Endodermal cell (in vitro differentiated cells): Measurements from ENCODE around the gene AKAP14. TPM values are rescaled to one million over a fixed set of nuclear protein-coding genes. Genes with fewer than 3 reads are reported as not detected.

Source experiments
- DNase-seq: peaks from one replicate; pipeline ENCODE4 v3.0.0-alpha.2; 2017
- H3K27ac ChIP-seq: 2 replicates; pipeline ENCODE4 v1.5.1; 2013; ENCODE audit warnings: mild to moderate bottlenecking, low read depth, low read length, moderate library complexity
- H3K27me3 ChIP-seq: 2 replicates; pipeline ENCODE4 v1.6.1; 2013; ENCODE audit warnings: mild to moderate bottlenecking, low read length, moderate library complexity; ENCODE audit not compliant: insufficient read depth, control insufficient read depth, poor library complexity, severe bottlenecking
- H3K36me3 ChIP-seq: 2 replicates; pipeline ENCODE4 v1.7.0; 2013; ENCODE audit warnings: mild to moderate bottlenecking, low read length, moderate library complexity; ENCODE audit not compliant: control insufficient read depth, insufficient read depth
- H3K4me1 ChIP-seq: one replicate; pipeline ENCODE4 v1.7.0; 2013; ENCODE audit warnings: low read length; ENCODE audit not compliant: control insufficient read depth, insufficient read depth
- H3K4me3 ChIP-seq: 2 replicates; pipeline ENCODE4 v1.5.1; 2013; ENCODE audit warnings: mild to moderate bottlenecking, low read length, moderate library complexity
- H3K9ac ChIP-seq: 2 replicates; pipeline ENCODE4 v1.6.1; 2013; ENCODE audit warnings: mild to moderate bottlenecking, low read length, moderate library complexity; ENCODE audit not compliant: poor library complexity, severe bottlenecking; ENCODE audit errors: extremely low read depth
- H3K9me3 ChIP-seq: 2 replicates; pipeline ENCODE4 v1.6.1; 2013; ENCODE audit warnings: mild to moderate bottlenecking, low read length, moderate library complexity; ENCODE audit not compliant: control insufficient read depth
- H3K27ac Mint-ChIP-seq: 2 replicates; pipeline ENCODE4 v1.8.0; 2020; ENCODE audit warnings: mixed read lengths
- H3K27me3 Mint-ChIP-seq: 2 replicates; pipeline ENCODE4 v1.8.0; 2021; ENCODE audit warnings: mild to moderate bottlenecking, mixed read lengths; ENCODE audit not compliant: insufficient read depth
- H3K36me3 Mint-ChIP-seq: 2 replicates; pipeline ENCODE4 v1.8.0; 2020; ENCODE audit warnings: low read depth, mixed read lengths
- H3K4me1 Mint-ChIP-seq: 2 replicates; pipeline ENCODE4 v1.8.0; 2020; ENCODE audit warnings: mixed read lengths
- H3K4me3 Mint-ChIP-seq: 2 replicates; pipeline ENCODE4 v1.8.0; 2020; ENCODE audit warnings: mild to moderate bottlenecking, moderate library complexity, mixed read lengths
- H3K9me3 Mint-ChIP-seq: 2 replicates; pipeline ENCODE4 v1.8.0; 2020; ENCODE audit warnings: mild to moderate bottlenecking, mixed read lengths
- CTCF ChIP-seq: fragments of 200-600 bp; sonication (generic); conservative IDR thresholded peaks from 2 replicates; pipeline ENCODE4 v1.5.0; 2021; ENCODE audit warnings: antibody characterized with exemption, mild to moderate bottlenecking
- WGBS, 2 experiments: methylation state at CpG; one replicate each; pipeline versions ENCODE4 v1.1.5 to v1.1.7; 2013; ENCODE audit warnings: missing lambda C conversion rate in 2 of 2, mixed read lengths in 1 of 2; ENCODE audit not compliant: insufficient coverage in 1 of 2, insufficient read length in 1 of 2; 5-methylcytosine and 5-hydroxymethylcytosine counted together
- long read RNA-seq, 4 experiments: library from polyadenylated mRNA in 2 of 4; library from RNA in 1 of 4; library from capped mRNA in 1 of 4; stranded (forward) in 3 of 4; unstranded in 1 of 4; transcript quantifications; one replicate each; pipeline ENCODE4 v2.0.0, GENCODE V29; 2020 to 2021; ENCODE audit warnings: inconsistent platforms in 1 of 4
- polyA plus RNA-seq, 2 experiments: library from polyadenylated mRNA; stranded (reverse); fragments of 50-300 nt; gene quantifications; one replicate each; pipeline ENCODE4 v1.2.3, GENCODE V29; 2013
- total RNA-seq, 2 donors: library from RNA; stranded (reverse); fragmentation: NEBNext Ultra II Directional in 1 of 2; extraction: Animal tissue kit (Norgen Biotek cat#: 25700) in 1 of 2; gene quantifications; 2 replicates in 1 of 2; 3 replicates in 1 of 2; pipeline ENCODE4 v1.2.1, GENCODE V29; 2021

AKAP14 gene
- total RNA-seq, result under 1 TPM in 1 of 2 donors, not detected in 1; 0.79 TPM
- 0.71 TPM for polyA plus RNA-seq (2013, experiment 1 of 2)
- not detected for polyA plus RNA-seq (2013, experiment 2 of 2)
- long read RNA-seq, experiment 1, result 0 reads
- long read RNA-seq, experiment 2, result 0 reads
- long read RNA-seq, experiment 3, result 0 reads
- long read RNA-seq, experiment 4, result 0 reads

- Histone ChIP-seq H3K27ac (no peak within 1 kb of the TSS), H3K9ac (no peak within 1 kb of the TSS), H3K4me1 (no peaks in the 10 kb centered on the region), H3K36me3 (no peaks in the 10 kb centered on the region), H3K4me3 (no peak within 1 kb of the TSS), H3K27me3 (no peaks in the 10 kb centered on the region), H3K9me3 (no peaks in the 10 kb centered on the region)
- no peak within 1 kb of the TSS for H3K4me3 Mint-ChIP-seq
- H3K27ac Mint-ChIP-seq, result no peak within 1 kb of the TSS
- 65% methylated on average over 4 of the region's 4 CpGs; no CpG with 5 or more reads in 1 of the 2 experiments for WGBS, 2 experiments
- peak; percentile 58 for DNase-seq
- H3K27me3 Mint-ChIP-seq, result no peaks in the 10 kb centered on the region
- H3K4me1 Mint-ChIP-seq, result no peaks in the 10 kb centered on the region
- no peak for TF ChIP-seq CTCF
- no peaks in the 10 kb centered on the region for H3K36me3 Mint-ChIP-seq
- H3K9me3 Mint-ChIP-seq, result peaks cover 52% of the 10 kb centered on the region
Observed at GRCh38 chrX:119895843-119896326, at the start of gene AKAP14. Gene AKAP14 (plus strand): TSS chrX:119895893. CDS start chrX:119903224, 7,331 bp downstream.

- peak within 1 kb of the TSS; percentile 91 for H3K4me3 Mint-ChIP-seq
- H3K27ac Mint-ChIP-seq, result peak within 1 kb of the TSS; percentile 99
- H3K27me3 Mint-ChIP-seq, result no peaks in the 10 kb centered on the region
- Histone ChIP-seq H3K9me3 (no peaks in the 10 kb centered on the region), H3K4me1 (no peaks in the 10 kb centered on the region), H3K36me3 (peaks cover 32% of the 10 kb centered on the region), H3K9ac (peak within 1 kb of the TSS; percentile 80), H3K27me3 (no peaks in the 10 kb centered on the region), H3K27ac (peak within 1 kb of the TSS; percentile 70), H3K4me3 (peak within 1 kb of the TSS; percentile 96)
- H3K9me3 Mint-ChIP-seq, result peaks cover 58% of the 10 kb centered on the region
- peak; percentile 97 for DNase-seq
- H3K36me3 Mint-ChIP-seq, result peaks cover 27% of the 10 kb centered on the region
- H3K4me1 Mint-ChIP-seq, result no peaks in the 10 kb centered on the region
- TF ChIP-seq CTCF, result no peak
- WGBS, 2 experiments, result 0 to 3% methylated on average over 6 to 50 of the region's 54 CpGs
Observed at GRCh38 chrX:119852382-119853353, 43.0 kb upstream of the AKAP14 start, which contains the start of gene UPF3B. Gene UPF3B (minus strand): TSS chrX:119852963. CDS start chrX:119852928, 35 bp downstream.

GRCh38 chrX:119853444-119853843 is 42.2 kb upstream of the AKAP14 start:
- peaks cover 62% of the 10 kb centered on the region for H3K9me3 Mint-ChIP-seq
- 27% methylated on average over 4 of the region's 10 CpGs; no CpG with 5 or more reads in 1 of the 2 experiments for WGBS, 2 experiments
- H3K4me1 ChIP-seq, result no peaks in the 10 kb centered on the region
- H3K36me3 Mint-ChIP-seq, result peaks cover 24% of the 10 kb centered on the region
- peak overlapping the region; percentile 87 for H3K27ac Mint-ChIP-seq
- TF ChIP-seq CTCF, result no peak
- H3K36me3 ChIP-seq, result peaks cover 26% of the 10 kb centered on the region
- H3K9me3 ChIP-seq, result no peaks in the 10 kb centered on the region
- no peak overlapping the region for H3K27ac ChIP-seq
- H3K4me3 ChIP-seq, result peak overlapping the region; percentile 75
- peak overlapping the region; percentile 42 for H3K9ac ChIP-seq
- H3K27me3 Mint-ChIP-seq, result no peaks in the 10 kb centered on the region
- H3K27me3 ChIP-seq, result no peaks in the 10 kb centered on the region
- no peaks in the 10 kb centered on the region for H3K4me1 Mint-ChIP-seq
- DNase-seq, result peak; percentile 45
- H3K4me3 Mint-ChIP-seq, result peak overlapping the region; percentile 91
